Melanocyte of skin (primary cell): Measurements from ENCODE around the gene MITD1. TPM values are rescaled to one million over a fixed set of nuclear protein-coding genes. Genes with fewer than 3 reads are reported as not detected.

Source experiments
- small RNA-seq, 2 donors: library from RNA; depleted of rRNA; stranded (forward); fragments of <200 nt; gene quantifications; one replicate each; pipeline ENCODE3, GENCODE V24; 2012
- total RNA-seq, 2 donors: library from RNA; depleted of rRNA; stranded (reverse); fragments of >200 nt; gene quantifications; 2 replicates each; pipeline ENCODE4 v1.2.3, GENCODE V29; 2012

The MITD1 gene
- 10 to 100 TPM; 20.6 to 21.3 TPM for total RNA-seq

DNA sequence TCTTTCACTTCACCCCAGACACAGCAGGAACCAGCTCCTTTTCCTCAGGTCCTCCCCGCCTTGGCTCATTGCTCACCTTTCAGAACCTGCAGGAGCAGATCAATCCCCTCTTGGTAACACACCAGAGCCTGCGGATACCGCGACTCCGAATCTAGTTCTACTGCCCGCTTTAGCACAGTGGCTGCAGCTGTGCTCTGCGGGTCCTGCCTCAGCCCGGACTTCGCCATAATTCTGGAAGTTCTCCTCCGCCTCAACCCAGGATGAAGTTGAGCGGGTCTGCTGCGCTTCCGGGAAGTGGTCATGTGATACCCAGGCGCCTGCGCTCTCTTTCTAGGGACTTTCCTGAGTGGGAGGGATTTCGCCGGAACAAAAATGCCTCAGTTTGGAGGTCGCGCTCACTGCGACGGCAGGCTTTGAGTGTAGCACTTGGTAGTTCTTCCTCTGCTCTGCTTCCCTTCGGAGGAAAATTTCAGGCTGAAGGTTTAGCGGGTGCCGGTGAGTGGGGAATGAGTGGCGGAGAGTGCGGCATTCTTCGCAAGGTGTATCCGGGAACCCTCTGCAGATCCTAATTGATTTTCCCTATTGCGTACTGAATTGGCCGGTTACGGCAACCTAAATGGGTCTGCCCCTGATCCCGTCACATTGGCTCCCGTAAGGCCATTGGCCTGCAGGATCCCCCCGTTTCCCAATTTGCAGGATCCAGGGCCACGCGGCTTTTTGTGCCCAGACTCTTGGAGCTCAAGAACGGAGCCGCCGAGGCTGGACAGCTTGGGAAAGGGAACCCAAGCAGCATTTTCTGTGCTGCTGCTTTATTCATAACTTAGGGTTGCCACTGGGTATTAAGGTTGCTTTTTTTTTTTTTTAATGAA lies at the start of gene MITD1, which contains the start of gene MRPL30:
MITD1 (minus strand) TSS at position 304 of the 869 bp plus-strand sequence; CDS start at position 227, 77 bp downstream.
MRPL30 (plus strand) TSS at position 430 of the 869 bp plus-strand sequence. CDS start 5,020 bp downstream, outside the sequence.

DNA sequence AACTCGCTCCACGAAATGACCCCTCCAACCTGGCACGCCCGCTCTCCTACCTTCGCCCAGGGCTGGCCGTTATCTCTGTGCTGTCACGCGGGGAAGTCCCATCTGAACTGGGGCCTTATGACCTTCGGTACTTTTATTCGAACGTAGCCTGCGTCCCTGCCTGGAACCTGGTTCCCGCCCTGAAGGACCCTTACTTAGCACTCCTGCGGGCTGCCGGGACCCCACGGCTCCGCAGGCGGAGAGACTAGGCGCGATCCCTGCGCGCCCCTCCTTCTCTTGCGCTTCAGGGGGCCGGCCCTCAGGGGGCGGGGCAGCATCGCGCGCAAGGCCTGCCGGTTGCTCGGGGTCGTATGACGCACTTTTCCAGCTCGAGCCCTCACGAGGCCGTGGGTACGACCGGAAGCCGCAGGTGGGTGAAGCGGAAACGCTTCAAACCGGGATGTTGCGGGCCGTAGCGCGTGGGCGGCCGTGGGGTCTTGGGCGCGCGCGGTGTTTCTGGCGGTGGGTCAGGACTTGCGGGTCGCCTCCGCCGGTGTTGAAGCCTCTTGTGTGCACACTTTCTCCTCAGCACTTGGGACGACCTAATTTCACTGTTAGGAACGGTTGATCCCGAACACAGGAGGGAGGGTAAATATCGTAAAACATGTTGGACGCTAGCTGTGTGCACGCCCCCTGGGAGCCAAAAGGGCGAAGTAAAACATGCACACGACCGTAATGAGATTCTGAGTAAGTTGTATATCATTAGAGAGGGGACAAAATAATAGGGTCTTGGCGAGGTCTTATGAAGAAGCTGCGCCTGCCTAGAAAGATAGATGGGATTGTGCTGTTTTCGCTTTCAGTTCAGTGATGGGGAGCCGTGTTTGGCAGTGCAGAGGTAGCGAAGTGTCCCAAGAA lies 26.0 kb downstream of the MITD1 start, which contains the start of the genes LIPT1 and TSGA10:
LIPT1 (plus strand) TSS at position 325 of the 894 bp plus-strand sequence. CDS start 6,991 bp downstream, outside the sequence.
TSGA10 (minus strand) TSS at position 300 of the 894 bp plus-strand sequence. CDS start 45,503 bp downstream, outside the sequence.

DNA sequence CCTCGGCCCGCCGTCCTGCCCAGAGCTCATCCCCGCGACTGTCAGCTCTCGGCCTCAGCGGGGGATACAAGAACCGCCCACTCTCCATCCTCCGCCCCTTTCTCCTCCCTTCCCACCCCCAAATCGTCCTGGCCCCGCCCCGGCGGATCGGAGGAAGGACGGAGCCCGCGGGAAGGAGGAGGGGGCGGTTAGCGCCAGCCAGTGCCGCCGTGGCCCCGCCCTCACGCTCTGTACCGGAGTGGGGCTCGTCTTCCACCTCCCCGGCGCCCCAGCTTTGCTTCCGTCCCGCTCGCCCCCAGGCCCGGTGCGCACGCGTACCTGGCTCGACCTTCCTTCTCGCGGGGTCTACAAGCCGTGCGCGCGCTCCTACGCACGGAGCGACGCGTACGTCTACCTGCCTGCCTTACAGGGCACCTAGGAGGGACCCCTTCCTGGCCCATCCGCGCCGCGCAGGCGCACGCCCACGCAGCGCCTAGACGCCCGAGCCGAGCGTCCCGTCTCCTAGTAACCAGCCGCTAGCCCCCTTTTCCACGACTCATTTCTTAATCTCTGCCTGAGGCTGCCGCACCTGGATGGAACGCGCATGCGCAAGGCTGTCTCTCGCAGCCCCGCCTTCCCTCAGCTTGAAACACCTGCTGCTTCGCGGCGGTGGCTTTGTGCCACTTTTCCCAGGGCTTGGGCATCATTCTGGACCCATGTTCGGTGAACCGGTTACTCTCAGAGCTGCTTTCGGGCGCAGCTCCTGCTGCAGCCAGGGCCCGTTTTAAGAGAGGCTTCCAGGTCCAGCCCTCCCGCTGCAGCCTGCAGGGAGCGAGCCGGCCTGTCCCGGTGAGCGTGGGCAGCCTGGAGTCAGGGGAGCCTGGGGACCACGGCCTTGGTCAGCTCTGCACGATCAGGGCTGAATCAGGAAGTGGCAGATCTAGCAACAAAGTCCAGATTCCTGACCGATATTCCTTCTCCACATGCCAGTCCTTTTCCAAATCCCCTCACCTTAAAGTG lies 39.4 kb downstream of the MITD1 start, which contains the start of gene C2orf15:
C2orf15 (plus strand) TSS at position 598 of the 999 bp plus-strand sequence. CDS start 8,852 bp downstream, outside the sequence.

Small RNA genes within 50 kb of the gene (small RNA-seq; reads per million reads assigned to genes)
- gene AC092587.1: 0 reads per million in 2 donors

Other genes starting within 250 kb of the MITD1 start
- not detected for gene CRACDL, start 244.8 kb downstream of the MITD1 start, total RNA-seq
- under 1 TPM in 1 of 2 donors, not detected in 1; 0.34 TPM for gene C2orf15, start 39.4 kb downstream of the MITD1 start, total RNA-seq
- 1 to 10 TPM; 4.0 to 6.2 TPM for gene TSGA10, start 26.1 kb downstream of the MITD1 start, total RNA-seq
- gene LIPT1, start 26.1 kb downstream of the MITD1 start, total RNA-seq: 1 to 10 TPM; 3.7 to 5.9 TPM
- 10 to 100 TPM; 26.8 to 55.9 TPM for gene MRPL30, start 126 bp upstream of the MITD1 start, total RNA-seq
- gene LYG2, start 74.6 kb upstream of the MITD1 start, total RNA-seq: not detected
- gene LYG1, start 120.1 kb upstream of the MITD1 start, total RNA-seq: not detected
- 10 to 100 TPM; 74.0 to 94.2 TPM for gene TXNDC9, start 155.3 kb upstream of the MITD1 start, total RNA-seq
- 10 to 100 TPM; 16.9 to 20.6 TPM for gene EIF5B, start 156.3 kb upstream of the MITD1 start, total RNA-seq